GM21529 (cell line): ENCODE results near the gene PTPRN2.

Experiments
- ATAC-seq: cut with Tn5 transposase; IDR thresholded peaks from one replicate; pipeline ENCODE4 v1.9.1; 2021; ENCODE audit not compliant: unreplicated experiment

The PTPRN2 gene

DNA sequence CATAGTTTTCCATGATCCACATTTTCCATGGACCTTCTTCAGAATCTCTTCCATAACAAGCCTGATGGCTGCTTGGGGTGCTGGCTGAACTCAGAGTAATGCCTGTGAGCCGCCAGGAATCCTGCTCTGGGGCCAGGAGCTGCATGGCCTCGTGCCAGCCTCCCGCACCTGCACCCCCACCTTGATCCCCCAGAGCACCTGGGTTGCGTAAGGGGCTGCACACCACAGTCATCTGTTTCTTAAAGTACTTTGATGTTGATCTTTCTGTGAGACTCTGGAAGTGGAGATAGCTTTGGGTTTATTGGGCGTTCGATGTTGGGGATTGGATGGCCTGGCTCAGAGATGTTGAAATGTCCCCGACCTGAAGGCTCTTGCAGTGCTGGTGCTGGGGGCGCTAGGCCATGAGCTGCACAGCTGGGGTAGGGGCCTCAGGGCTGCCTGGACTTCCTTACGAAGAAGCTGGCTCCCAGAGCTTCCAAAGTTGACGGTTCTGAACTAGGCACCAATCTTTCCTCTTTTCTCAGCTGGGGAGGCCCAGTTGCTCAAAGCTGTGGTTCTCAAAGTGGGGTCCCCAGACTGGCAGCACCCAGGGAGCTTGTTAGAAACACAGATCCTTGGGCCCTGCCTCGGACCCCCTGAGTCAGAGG lies 716.9 kb downstream of the PTPRN2 start:
- no peak for ATAC-seq

DNA sequence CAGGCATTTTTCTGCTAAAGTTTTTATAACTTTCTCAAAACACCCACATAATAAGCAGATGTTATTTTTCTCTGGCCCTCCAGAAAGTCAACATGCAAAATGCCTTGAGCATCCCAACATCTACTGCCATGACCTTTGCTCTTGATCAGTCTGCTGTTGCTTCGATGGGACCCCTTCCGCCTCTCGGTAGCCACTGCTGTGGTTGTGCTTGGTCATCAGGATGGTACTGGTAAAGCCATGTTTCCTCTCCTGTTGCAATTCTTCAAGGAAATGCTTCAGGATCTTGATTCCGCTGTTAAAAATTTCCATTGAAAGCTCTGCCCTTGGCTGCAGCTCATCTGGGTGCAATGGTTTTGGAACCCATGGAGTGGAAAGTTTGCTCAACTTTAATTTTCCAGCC lies 717.8 kb downstream of the PTPRN2 start:
- no peak for ATAC-seq

DNA sequence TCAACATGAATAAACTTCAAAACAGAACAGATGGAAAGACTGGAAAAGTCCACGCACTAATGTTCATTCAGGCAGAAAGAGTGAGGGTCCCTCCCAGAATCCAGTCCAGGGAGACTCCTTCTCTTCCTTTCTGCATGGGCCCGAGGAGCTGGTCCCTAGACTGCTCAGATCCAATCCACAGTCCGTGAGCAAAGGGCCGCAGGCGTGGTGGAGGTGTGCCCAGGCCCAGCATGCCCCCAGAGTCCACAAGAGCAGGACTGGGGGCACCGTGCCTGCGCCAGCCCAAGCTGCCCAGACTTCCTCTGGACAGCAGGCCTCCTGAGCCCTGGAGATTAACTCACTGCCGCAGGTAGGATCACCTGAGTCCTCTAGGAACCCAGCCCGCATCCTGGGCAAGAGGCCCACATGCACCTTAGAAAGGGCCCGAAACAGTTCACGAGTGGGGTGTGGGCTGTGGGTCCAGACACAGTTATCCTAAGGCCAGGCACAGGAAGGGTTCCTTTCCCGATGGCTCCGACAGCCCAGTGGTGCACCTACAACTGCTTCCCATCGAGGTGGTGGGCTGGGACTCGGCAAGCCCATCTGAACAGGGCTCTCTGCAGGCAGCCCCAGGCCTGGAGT lies 719.8 kb downstream of the PTPRN2 start:
- no peak for ATAC-seq

DNA sequence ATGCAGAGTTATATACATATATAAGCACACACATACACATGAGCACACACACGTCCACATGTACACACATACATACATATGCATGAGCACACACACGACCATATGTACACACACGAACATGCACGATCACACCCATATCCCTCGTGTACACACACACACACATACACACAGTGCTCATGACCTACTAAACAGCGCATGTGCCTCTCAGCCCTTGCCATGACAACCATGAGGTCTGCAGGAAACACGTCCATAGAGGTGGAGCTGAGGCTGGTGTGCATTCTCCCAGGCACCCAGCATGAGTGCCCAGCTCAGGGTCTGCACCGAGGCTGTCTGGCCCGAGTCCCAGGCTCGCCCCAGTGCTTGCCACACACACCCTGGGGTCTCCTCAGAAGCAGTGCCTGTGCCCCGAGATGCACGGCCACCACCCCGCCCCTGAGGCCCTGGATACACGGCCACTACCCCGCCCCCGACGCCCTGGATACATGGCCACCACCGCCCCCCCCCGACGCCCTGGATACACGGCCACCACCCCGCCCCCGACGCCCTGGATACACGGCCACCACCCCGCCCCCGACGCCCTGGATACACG lies 721.2 kb downstream of the PTPRN2 start:
- no peak for ATAC-seq

DNA sequence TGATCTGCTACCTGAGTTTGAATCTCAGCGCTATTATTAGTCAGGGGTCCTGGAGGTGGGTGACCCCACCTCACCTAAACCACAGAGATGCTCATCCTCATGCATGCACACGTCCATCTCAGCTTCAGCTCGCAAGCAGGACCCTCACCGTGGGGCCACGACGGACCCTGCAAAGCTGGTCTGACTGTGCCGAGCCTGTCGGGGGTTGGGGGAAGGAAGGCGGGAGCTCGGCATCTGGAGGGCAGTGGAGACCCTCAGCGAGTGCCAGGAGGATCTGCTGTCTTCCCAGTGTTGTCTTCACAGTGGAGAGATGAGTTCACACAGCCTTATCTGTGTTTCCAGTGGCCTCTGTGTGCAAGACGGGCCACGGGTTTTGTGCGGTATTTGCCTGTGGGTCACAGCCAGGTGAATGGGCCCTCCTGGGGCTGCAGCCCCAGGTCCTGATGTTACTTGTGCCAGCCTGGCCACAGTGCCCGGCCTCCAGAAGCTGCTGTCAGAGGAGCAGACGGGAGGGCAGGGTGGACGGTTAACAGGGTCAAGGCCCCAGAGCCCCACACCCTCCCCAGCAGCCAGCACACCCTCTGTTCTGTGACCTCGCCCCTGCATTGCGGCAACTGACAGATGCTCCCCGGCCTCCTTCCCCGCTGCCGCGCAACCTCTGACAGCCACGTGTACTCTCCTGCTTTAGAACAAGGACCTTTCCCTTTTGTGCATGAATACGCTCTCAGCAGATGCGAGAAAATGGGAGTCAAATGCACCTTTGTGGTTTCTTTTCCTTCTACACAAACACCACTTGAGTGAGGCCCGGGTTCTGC lies 722.1 kb downstream of the PTPRN2 start:
- ATAC-seq: no peak

GRCh38 chr7:157864911-157865310 lies 722.7 kb downstream of the PTPRN2 start:
- no peak for ATAC-seq

- no peak for ATAC-seq
Observed at GRCh38 chr7:157863906-157864810, 723.5 kb downstream of the PTPRN2 start.

DNA sequence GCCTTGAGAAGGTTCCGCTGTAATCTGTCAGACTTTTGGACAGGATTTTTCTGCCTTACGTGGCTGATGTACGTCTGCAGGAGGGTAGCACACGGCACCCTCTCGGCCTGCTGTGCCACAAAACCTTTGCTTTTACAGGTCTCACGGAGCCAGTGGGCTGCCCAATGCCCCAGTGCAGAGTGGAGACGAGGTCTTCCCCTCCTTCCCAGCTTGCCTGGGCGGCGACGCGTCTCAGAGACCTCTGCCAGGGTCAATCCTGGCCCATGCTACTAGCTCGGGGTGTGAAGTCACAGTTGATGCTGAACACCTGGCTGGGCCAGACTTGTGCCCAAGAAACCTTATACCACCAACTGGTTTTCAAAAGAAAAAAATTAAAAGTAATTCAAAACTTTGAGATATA lies 724.4 kb downstream of the PTPRN2 start:
- no peak for ATAC-seq

DNA sequence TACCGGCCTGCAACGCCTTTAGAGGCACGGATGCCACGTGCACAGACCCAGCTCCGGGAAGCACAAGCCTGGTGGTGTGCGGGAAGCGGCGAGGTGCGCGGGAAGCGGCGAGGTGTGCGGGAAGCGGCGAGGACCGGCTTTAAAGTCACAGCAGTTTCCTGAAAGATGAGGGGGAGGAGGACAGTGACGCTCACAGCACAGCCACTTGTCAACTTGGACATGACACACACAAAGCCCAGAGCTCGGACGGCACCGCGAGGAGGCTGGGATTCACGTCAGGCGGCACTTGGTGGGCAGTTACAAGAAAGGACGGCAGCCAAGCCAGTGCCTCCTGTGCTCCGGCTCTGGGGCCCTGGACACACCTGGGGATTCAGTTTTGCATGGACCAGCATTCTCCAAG lies 724.9 kb downstream of the PTPRN2 start:
- ATAC-seq: no peak

DNA sequence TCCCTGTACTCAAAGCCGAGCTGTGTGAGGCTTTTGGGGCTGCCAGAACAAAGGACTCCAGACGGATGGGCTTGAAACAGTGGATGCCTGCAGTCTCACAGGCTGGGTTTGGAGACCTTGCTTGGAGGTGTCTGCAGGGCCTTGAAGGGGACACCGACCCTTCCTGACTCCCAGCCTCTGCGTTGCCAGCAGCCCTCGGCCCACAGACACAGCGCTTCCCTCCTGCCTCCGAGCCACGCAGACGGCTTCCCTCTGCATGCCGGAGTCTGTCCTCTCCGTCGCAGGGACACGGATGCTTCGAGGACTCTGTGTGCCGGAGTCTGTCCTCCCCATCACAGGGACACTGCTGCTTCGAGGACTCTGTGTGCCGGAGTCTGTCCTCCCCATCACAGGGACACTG lies 726.1 kb downstream of the PTPRN2 start:
- no peak for ATAC-seq

DNA sequence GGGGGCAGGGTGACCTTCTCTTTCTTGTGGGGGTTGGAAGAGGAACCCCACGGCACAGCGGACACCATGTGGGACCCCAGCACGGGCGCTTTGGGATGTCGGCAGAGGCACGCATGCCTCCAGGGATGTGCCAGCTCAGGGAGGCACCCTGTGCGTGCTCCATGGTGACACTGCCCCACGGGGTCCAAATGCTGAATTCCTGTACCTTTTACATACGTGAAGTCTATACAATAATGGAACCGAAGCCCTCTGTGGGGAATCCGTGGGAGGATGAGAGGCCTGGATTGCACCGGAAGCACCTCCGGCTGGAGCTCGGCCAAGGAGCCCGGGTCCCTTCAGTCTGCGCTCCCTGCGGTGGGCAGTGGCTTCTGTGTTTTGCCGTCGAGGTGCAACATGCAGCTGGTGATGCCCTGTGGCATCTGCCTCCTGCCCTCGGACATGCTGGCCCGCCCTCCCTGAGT lies 726.6 kb downstream of the PTPRN2 start:
- no peak for ATAC-seq

DNA sequence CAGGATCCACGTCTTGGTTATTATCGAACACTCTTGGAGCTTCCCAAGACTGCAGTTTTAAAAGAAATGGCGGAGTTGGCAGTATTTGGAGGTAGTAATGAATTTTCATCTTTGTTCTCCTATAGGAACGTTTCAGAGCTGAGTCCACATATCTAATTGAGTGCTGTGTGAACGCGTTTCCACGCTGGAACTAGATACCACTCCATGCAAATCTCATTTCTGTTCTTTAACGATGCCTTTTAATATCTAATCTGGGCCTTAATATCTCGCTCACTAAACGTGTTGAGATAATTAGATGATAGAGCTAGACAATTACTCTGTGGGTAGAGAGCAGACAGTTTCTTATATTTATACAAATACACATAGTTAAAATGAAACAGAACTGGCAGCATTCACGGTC lies 727.2 kb downstream of the PTPRN2 start:
- ATAC-seq: no peak

GRCh38 chr7:157859915-157860314 lies 727.7 kb downstream of the PTPRN2 start:
- no peak for ATAC-seq

GRCh38 chr7:157857578-157858075 lies 730.0 kb downstream of the PTPRN2 start:
- no peak for ATAC-seq

DNA sequence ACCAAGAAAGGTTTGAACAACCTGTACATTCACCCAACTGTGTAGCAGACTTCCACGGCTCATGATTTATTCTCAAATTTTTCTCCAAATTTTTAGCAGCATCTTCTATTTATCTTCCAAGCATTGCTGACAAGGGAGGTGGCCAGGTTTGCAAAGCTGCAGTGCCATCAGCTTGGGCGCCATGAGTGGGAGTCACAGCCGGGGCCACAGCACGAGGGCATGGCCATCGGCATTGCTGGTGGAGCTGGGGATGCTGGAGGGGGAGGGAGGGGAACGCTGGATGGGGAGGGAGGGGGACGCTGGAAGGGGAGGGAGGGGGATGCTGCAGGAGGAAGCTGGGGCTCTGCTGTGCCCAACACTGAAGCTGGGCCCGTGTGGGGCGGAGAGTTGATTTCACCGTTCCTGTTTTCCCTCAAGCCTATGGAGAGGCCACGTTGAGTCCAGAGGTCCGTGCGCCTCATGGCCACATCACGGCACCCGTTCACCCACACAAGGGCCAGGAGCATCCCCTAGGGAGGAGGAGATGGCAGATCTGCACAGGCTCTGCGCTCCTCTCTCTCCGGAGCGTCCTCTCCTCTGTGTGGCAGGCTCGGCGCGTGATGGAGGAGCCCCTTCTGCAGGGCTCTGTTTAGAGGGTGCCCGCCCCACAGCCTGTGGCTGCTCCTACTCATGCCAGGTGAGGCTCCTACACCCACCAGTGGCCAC lies 730.6 kb downstream of the PTPRN2 start:
- no peak for ATAC-seq

- ATAC-seq: no peak
Observed at GRCh38 chr7:157855452-157856213, 732.0 kb downstream of the PTPRN2 start.

GRCh38 chr7:157855016-157855415 lies 732.6 kb downstream of the PTPRN2 start:
- no peak for ATAC-seq

DNA sequence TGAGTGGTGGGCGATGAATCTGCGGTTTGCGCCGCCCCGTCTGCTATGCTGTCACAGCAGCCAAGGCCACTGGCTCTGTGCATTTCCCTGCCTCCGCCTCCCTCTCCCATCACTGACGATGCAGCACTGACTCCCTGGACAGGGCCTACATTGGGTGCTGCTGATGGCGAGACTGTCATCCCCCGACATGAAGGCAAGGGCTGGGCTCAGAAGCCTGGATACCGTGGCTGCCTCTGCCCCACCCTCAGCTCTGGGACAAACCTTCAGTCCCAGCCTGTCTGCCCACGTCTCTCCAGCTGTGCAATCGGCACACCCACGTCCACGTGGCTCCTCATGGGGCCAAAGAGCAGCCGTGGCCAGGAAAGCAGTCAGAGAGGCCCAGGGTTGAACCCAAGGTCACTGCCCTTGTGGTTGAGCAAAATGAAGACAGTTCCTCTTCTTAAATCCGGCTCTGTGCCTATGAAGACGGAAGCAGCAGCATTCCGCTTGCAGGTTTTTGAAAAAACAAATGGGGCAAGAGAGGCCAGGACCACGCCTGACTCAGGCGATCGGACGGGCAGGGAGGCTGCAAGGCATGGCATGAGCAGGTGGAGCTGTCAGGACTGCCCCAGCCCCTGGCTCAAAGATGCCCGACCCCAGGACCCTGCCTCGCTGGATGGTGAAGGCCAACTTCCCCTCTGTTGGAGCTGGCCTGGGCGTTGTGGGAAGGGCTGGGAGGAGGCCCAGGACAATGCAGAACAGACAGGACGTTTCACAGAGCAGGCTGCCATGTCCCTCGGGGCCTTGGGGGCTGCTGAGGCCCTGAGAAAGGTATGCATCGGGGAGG lies 733.3 kb downstream of the PTPRN2 start:
- ATAC-seq: no peak

GRCh38 chr7:157853789-157854065 lies 733.9 kb downstream of the PTPRN2 start:
- ATAC-seq: no peak
